GM21447 (cell line): Measurements from ENCODE around the gene RASAL2.
A peak's percentile ranks its signal among the peaks of the same experiment; 100 is the strongest.

Experiments
- ATAC-seq: cut with Tn5 transposase; IDR thresholded peaks from one replicate; pipeline ENCODE4 v1.9.1; 2021; ENCODE audit not compliant: unreplicated experiment

RASAL2 gene

DNA sequence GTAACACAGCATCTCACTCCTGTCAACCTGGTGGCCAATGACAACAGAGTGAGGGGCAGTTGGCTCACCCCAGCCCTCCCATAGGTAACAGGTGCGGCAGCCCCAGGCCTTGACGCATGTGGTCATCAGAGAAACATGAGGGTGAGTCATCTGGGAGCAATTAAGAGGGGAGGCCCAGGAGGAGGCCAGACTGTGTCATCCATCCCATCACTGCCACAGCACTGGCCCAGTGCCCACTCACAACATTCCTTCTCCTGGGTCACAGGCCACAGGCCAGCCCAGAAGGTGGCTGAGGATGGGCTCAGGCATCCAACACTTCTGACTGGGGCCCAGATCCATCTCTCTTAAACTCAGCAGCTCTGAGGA lies 436.1 kb downstream of the RASAL2 start:
- ATAC-seq = no peak

DNA sequence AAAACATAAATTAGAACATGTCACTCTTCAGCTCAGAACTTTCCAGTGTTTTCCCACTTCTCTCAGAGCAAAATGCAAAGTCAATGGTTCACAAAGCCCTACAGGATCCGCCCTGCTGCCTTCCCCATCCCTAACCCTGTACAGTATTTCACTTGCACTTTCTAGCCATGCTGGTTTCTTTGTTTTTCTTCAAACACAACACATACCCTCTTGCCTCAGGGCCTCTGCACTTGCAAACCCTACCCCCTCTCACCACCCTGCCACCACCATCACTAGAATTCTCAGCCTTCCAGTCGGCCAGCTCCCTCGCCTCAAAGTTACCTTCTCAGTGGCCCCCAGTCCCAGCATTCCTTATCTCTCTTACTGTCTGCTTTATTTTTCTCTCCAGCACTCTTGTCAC lies 436.6 kb downstream of the RASAL2 start:
- ATAC-seq = no peak

GRCh38 chr1:178531887-178532286 lies 438.0 kb downstream of the RASAL2 start:
- no peak for ATAC-seq

DNA sequence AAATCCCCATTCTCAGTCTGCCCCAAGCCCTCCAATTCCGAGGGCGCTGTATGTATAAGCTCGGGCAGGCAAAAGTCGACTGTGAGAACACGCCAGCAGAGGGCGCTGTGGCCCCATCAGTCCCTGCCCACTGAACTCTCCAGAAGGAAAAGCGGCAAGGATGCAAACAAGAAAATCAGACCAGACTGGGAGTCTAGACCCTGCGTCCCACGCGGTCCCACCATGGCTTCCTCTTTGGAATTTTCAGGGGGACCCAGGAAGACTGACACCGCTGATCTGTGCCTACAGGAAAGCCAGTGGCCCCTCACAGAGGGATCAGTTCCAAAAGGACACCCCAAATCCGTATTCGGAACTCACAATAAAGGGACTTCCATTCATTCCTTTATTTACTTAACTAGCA lies 438.5 kb downstream of the RASAL2 start:
- ATAC-seq = peak; percentile 70

DNA sequence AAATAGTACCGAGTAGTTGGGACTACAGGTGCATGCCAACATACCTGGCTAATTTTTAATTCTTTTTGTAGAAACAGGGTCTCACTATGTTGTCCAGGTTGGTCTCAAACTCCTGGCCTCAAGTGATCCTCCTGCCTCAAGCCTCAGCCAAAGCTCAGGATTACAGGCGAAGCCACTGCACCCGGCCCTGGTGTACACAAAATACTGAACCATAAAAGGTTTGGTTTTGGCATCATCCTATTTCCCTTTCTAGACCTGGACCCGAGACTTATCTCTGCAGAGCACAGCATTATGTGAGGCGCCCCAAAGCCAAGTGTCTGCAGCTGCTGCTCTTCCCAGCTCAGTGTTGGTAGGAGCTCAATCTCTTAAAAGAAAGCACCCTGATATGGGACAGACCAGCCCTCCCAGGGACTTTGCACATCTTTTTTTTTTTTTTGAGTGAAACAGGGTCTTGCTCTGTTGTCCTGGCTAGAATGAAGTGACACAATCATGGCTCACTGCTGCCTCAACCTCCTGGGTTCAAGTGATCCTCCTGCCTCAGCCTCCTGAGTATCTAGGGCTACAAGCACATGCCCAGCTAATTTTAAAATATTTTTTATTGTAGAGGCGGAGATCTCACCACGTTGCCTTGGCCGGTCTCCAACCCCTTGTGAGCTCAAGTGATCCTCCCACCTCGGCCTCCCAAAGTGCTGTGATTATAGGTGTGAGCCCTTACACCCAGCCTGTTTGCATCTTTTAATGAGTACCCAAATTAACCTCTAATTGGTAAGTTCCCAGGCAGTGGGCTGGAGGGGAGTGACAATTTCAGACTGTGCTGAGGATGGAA lies 439.4 kb downstream of the RASAL2 start:
- ATAC-seq = no peak
